Loucy (cell line): ENCODE data around the gene RIMBP2.

Experiments used
- H2AFZ ChIP-seq: fragments of 200-600 bp; sonication (generic); 2 replicates; pipeline ENCODE4 v1.6.0; 2016; ENCODE audit warnings: antibody characterized with exemption, mild to moderate bottlenecking, low read length, moderate library complexity
- H3F3A ChIP-seq: fragments of 200-600 bp; 2 replicates; pipeline ENCODE4 v1.6.0; 2016; ENCODE audit warnings: antibody characterized with exemption, low read depth, mild to moderate bottlenecking
- H3K27me3 ChIP-seq: fragments of 200-600 bp; sonication (generic); 2 replicates; pipeline ENCODE4 v1.6.1; 2014; ENCODE audit warnings: low read length, mild to moderate bottlenecking; ENCODE audit not compliant: insufficient read depth, poor library complexity, severe bottlenecking
- H3K36me3 ChIP-seq: fragments of 200-600 bp; sonication (generic); 2 replicates; pipeline ENCODE4 v1.6.1; 2016; ENCODE audit warnings: low read length; ENCODE audit not compliant: insufficient read depth
- H3K4me1 ChIP-seq: fragments of 200-600 bp; sonication (generic); 2 replicates; pipeline ENCODE4 v1.5.1; 2014; ENCODE audit warnings: low read length, mild to moderate bottlenecking; ENCODE audit not compliant: insufficient read depth, poor library complexity, severe bottlenecking
- H3K4me2 ChIP-seq: fragments of 200-600 bp; sonication (generic); 2 replicates; pipeline ENCODE4 v1.6.0; 2014; ENCODE audit warnings: antibody characterized with exemption, low read length, low read depth, mild to moderate bottlenecking; ENCODE audit not compliant: poor library complexity, severe bottlenecking
- H3K4me3 ChIP-seq: fragments of 200-600 bp; sonication (generic); 2 replicates; pipeline ENCODE4 v1.5.1; 2014; ENCODE audit warnings: low read length, mild to moderate bottlenecking, mixed read lengths; ENCODE audit not compliant: poor library complexity, severe bottlenecking
- H3K79me2 ChIP-seq: fragments of 200-600 bp; sonication (generic); 2 replicates; pipeline ENCODE4 v1.6.1; 2014; ENCODE audit warnings: low read length; ENCODE audit not compliant: insufficient read depth
- H3K9ac ChIP-seq: fragments of 200-600 bp; sonication (generic); 2 replicates; pipeline ENCODE4 v1.6.0; 2014; ENCODE audit warnings: mild to moderate bottlenecking, low read depth, low read length, moderate library complexity; ENCODE audit not compliant: poor library complexity, severe bottlenecking
- H3K9me2 ChIP-seq: fragments of 200-600 bp; sonication (generic); replicated peaks from 2 replicates; pipeline ENCODE4 v1.6.1; 2016; ENCODE audit warnings: low read depth, low read length, mixed read lengths
- H3K9me3 ChIP-seq: fragments of 200-600 bp; sonication (generic); 2 replicates; pipeline ENCODE4 v1.6.1; 2014; ENCODE audit warnings: mild to moderate bottlenecking, antibody characterized with exemption, low read length, low read depth; ENCODE audit not compliant: insufficient read depth
- H4K20me1 ChIP-seq: fragments of 200-600 bp; sonication (generic); 2 replicates; pipeline ENCODE4 v1.6.0; 2014; ENCODE audit warnings: antibody characterized with exemption, low read length, mild to moderate bottlenecking; ENCODE audit not compliant: insufficient read depth, poor library complexity, severe bottlenecking
- EZH2phosphoT487 ChIP-seq: fragments of 200-600 bp; IDR thresholded peaks from 2 replicates; pipeline ENCODE4 v1.6.1; 2018; ENCODE audit warnings: antibody characterized with exemption, mild to moderate bottlenecking, moderate library complexity, borderline replicate concordance
- TF ChIP-seq, protein P1 (sequence below): fragments of 200-600 bp; sonication (generic); conservative IDR thresholded peaks from 2 replicates; pipeline ENCODE4 v1.5.1; 2014; ENCODE audit warnings: mild to moderate bottlenecking, antibody characterized with exemption, low read length

The RIMBP2 gene

GRCh38 chr12:130566446-130567155, 149.5 kb downstream of the RIMBP2 start:
- H3F3A ChIP-seq = no peaks in the 10 kb centered on the region
- H2AFZ ChIP-seq = no peak overlapping the region
- H3K4me1 ChIP-seq = no peaks in the 10 kb centered on the region
- H3K9me2 ChIP-seq = no peaks in the 10 kb centered on the region
- H3K9ac ChIP-seq = no peak overlapping the region
- no peak for TF ChIP-seq EZH2phosphoT487
- TF ChIP-seq, protein P1, sequence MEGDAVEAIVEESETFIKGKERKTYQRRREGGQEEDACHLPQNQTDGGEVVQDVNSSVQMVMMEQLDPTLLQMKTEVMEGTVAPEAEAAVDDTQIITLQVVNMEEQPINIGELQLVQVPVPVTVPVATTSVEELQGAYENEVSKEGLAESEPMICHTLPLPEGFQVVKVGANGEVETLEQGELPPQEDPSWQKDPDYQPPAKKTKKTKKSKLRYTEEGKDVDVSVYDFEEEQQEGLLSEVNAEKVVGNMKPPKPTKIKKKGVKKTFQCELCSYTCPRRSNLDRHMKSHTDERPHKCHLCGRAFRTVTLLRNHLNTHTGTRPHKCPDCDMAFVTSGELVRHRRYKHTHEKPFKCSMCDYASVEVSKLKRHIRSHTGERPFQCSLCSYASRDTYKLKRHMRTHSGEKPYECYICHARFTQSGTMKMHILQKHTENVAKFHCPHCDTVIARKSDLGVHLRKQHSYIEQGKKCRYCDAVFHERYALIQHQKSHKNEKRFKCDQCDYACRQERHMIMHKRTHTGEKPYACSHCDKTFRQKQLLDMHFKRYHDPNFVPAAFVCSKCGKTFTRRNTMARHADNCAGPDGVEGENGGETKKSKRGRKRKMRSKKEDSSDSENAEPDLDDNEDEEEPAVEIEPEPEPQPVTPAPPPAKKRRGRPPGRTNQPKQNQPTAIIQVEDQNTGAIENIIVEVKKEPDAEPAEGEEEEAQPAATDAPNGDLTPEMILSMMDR = no peak
- no peaks in the 10 kb centered on the region for H3K36me3 ChIP-seq
- no peak overlapping the region for H3K4me3 ChIP-seq
- no peaks in the 10 kb centered on the region for H3K79me2 ChIP-seq
- no peak overlapping the region for H3K4me2 ChIP-seq
- no peaks in the 10 kb centered on the region for H4K20me1 ChIP-seq
- H3K27me3 ChIP-seq = no peaks in the 10 kb centered on the region
- H3K9me3 ChIP-seq = peaks cover 3% of the 10 kb centered on the region; the same call in 1 of the 2 replicates

DNA sequence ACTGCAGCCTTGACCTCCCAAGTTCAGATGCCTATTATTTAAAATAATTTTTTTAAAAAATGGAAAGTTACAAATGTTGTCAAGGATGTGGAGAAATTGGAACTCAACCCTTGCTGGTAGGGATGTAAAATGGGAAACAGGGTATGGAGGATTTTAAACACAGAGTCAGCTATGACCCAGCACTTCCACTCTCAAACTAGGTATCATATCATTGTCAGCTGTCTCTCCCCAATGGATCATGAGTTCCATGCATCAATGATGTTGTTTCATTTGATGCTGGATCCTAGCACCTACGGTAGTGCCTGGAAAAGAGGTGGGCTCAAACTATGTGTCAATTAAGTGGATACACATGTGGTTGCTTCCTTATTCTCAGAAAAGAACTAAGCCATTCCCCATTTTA, 150.9 kb downstream of the RIMBP2 start:
- H3K9ac ChIP-seq = no peak overlapping the region
- no peak overlapping the region for H2AFZ ChIP-seq
- H3K9me3 ChIP-seq = peaks cover 3% of the 10 kb centered on the region; the same call in 1 of the 2 replicates
- TF ChIP-seq EZH2phosphoT487 = no peak
- TF ChIP-seq, protein P1 = no peak
- H3K9me2 ChIP-seq = no peaks in the 10 kb centered on the region
- no peaks in the 10 kb centered on the region for H3K4me1 ChIP-seq
- no peaks in the 10 kb centered on the region for H3K27me3 ChIP-seq
- no peak overlapping the region for H3K4me3 ChIP-seq
- no peaks in the 10 kb centered on the region for H3F3A ChIP-seq
- no peaks in the 10 kb centered on the region for H3K36me3 ChIP-seq
- H4K20me1 ChIP-seq = no peaks in the 10 kb centered on the region
- H3K4me2 ChIP-seq = no peak overlapping the region
- H3K79me2 ChIP-seq = no peaks in the 10 kb centered on the region

- Histone ChIP-seq H3K79me2 (no peaks in the 10 kb centered on the region), H3K9me3 (peaks cover 3% of the 10 kb centered on the region; the same call in 1 of the 2 replicates), H3K36me3 (no peaks in the 10 kb centered on the region), H2AFZ (no peak overlapping the region), H3K4me2 (no peak overlapping the region), H3K27me3 (no peaks in the 10 kb centered on the region), H4K20me1 (no peaks in the 10 kb centered on the region), H3K9me2 (no peaks in the 10 kb centered on the region), H3K4me3 (no peak overlapping the region), H3K9ac (no peak overlapping the region), H3K4me1 (no peaks in the 10 kb centered on the region), H3F3A (no peaks in the 10 kb centered on the region)
- no peak for TF ChIP-seq EZH2phosphoT487
- TF ChIP-seq, protein P1 = no peak
Observed at GRCh38 chr12:130563323-130563722, 152.8 kb downstream of the RIMBP2 start.
